NCI-H748 (cell line): ENCODE measurements around the gene CYP4F2.
"Not testable (repeated sequence)": the region's sequence is repeated elsewhere in the genome, so short reads cannot be mapped to it uniquely, and the experiment has no call there.

ENCODE experiments used
- DNase-seq: peaks from one replicate; lab custom pipeline; 2025; ENCODE audit not compliant: unreplicated experiment; lab: John Stamatoyannopoulos, UW

CYP4F2 gene

DNA sequence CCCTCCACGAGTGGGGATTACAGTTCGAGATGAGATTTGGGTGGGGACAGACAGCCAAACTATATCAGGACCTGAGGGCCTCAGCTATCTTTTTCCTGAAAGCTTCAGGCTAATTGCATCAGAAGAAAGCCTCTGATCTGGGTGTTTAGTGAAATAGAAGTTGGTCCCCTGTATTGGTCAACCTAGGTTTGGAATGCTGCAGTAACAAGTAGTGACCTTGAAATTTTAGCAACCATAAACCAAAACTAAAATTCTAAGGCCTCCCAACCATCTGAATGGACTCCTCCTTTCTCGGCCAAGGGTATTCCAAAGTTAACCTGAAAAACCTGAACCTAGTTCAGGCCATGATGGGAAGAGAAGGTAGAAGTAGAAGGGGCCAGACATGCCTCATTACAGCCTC is 47.5 kb downstream of the CYP4F2 start:
- no peak for DNase-seq

DNA sequence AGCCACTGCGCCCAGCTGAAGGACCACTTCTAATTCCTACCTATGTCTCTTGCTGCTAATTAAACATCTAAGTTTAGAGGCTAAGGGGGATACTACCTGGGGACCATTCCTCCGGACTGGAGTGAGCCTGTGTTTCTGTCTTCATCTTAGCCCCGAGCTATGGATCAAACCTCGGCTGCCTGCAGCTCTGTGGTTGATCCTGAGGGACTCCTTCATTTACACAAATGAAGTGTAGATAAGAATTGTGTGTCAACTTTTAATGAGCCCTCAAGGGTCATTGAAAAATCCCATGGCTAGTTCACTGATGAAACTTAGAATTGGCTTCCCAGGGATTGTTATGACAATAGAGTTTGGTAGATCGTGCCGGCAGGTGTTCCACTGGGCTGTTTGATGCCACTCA is 51.0 kb downstream of the CYP4F2 start:
- DNase-seq, result no peak

DNA sequence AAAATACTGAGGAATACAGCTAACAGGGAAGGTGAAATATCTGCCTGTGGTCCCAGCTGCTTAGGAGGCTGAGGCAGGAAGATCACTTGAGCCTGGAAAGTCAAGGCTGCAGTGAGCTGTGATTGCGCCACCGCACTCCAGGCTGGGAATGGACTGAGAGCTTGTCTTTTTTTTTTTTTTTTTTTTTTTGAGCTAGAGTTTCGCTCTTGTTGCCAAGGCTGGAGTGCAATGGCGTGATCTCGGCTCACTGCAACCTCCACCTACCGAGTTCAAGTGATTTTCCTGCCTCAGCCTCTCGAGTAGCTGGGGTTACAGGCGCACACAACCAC is 54.0 kb downstream of the CYP4F2 start:
- DNase-seq, result not testable (repeated sequence)

DNA sequence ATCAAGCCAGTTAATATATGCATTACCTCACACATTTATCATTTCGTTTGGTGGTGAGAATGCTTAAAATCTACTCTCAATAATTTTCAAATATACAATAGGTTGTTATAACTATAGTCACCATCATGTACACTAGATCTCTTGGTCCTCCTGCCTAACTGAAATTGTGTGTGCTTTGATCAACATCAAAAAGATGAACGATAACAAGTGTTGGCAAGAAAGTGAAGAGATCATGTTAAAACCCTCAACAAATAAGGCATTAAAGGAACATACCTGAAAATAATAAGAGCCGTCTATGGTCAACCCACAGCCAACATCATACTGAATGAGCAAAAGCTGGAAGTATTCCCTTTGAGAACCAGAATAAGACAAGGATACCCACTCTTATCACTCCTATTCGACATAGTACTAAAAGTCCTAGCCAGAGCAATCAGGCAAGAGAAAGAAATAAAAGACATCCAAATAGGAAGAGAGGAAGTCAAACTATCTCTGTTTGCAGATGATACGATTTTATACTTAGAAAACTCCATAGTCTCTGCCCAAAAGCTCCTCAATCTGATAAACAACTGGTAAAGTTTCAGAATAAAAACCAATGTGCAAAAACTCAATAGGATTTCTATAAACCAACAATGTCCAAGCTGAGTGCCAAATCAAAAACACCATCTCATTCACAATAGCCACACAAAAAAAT is 54.5 kb downstream of the CYP4F2 start:
- DNase-seq, result no peak

DNA sequence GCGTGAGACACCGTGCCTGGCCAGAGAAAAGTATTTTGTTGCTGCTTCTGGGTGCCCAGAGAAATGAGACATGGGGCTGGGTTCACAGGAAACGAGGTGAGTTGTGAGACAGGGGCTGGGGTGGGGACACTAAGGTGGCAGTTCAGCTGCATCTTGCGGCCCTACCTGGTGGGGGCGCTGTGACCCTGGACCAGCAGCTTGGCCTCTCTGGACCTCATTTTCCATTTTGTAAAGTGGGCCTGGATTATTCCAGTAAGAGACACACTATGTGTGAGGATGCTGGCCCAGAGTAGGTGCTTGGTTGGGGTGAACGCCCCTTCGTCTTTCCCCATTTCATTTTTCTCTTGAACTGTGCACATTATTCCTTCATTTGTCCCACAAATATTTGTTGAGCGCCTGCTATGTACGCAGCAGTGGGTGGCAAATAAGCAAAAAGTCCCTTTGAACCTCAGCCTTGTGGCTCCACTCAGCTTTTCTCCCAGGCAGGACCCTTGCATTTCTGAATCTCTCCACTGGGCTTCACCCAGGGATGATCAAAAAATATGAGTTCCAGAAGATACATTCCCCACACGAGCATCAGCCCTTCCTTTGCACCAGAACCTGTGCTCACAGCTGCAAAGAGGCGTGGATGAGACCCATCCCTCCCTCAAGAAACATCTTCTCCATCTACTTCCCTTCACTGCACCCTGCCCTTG is 55.9 kb downstream of the CYP4F2 start:
- no peak for DNase-seq

DNA sequence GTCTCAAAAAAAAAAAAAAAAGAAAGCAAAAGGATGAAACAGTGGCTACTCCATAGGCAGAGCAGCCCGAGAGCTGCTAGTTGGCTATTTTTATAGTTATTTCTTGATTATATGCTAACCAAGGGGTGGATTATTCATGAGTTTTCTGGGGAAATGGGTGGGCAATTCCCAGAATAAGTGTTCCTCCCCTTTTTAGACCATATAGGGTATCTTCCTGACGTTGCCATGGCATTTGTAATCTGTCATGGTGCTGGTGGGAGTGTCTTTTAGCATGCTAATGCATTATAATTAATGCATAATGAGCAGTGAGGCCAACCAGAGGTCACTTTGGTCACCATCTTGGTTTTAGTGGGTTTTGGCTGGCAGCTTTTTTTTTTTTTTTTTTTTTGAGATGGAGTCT is 57.0 kb downstream of the CYP4F2 start:
- DNase-seq, result no peak

DNA sequence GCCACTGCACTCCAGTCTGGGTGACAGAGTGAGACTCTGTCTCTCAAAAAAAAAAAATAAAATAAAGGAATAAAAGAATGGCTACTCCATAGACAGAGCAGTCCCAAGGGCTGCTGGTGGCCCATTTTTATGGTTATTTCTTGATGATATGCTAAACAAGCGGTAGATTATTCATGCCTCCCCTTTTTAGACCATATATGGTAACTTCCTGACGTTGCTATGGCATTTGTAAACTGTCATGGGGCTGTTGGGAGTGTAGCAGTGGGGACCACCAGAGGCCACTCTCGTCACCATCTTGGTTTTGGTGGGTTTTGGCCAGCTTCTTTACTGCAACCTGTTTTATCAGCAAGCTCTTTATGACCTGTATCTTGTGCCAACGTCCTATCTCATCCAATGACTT is 58.0 kb downstream of the CYP4F2 start:
- not testable (repeated sequence) for DNase-seq

DNA sequence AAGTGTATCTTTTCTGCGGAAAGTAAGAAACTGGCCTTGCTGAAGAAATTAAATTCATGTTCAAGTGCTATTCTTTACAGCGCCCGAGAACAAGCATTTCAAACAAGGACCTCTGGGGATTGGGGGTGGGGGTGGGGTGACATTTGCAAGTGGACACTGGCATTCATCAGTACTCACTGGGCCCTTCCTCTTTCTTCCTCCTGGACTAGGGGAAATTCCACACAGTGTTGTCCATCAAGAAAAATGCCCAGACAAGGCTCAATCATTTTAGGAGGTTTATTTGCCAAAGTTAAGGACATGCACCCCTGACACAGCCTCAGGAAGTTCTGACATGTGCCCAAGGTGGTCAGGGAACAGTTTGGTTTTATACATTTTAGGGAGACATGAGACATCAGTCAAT is 59.5 kb downstream of the CYP4F2 start:
- no peak for DNase-seq

DNA sequence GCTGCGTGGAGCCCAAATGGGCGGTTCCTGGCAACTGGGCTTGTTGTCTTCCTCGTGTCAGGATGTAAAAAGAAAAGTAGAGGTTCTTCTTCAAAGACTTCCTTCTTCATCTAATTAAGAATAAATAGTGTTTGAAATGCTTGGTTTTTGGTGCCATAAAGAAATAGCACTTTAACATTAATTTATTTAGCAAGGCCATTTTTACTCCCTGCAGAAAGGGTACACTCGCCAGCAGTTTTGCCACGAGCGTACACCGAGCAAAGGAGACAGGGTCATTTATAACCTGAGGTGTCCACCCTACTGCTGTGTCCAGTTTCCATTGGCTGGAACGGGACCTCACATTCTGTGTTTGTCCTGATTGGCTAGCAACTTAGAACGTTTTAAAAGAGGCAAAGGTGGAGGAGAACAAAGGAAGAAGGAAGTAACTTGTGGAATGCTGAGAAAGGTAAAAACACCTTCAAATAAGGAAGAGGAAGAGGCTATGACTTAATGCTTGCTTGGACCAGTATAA is 60.6 kb downstream of the CYP4F2 start:
- peak; percentile 73 for DNase-seq

DNA sequence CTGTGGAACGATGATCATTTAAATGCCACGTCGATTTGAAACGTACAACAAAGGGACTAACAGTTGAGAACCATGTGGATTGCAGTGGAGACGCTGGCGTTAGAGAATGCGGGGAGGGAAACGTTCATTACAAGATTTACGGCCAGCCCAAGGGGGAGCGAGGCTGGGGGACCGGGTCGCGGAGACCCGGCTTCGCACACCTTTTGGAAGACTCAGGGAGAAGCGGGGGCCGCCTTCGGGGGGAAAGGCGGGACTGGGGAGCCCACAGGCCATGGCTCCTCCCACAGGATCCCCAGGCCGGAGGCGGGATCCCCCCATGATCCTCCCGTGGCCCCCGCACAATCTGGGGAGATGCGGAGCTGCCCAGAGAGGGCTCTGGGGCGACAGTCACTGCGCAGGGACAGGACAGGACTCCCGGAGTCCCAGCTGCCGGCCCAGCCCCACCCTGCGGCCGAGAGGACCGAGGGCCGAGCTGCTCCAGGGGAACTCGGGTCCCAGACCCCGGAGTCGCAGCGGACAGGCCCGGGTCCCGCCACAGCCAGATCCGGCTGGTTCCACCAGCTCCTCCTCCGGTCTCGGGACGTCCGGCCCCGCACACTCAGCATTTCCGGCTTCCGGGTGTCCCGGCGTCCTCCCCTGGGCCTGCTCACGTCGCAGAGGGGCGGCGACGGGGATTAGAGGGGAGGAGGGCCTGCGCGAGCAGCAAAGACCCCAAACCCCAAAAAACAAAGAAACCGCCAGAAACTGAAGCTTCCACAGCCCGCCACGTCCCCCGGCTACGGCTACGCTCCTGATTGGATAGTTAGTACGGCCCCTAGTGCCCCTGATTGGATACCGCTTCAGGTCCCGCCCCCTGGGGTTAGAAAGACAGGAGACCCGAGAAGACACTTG is 61.3 kb downstream of the CYP4F2 start:
- DNase-seq, result peak; percentile 92

DNA sequence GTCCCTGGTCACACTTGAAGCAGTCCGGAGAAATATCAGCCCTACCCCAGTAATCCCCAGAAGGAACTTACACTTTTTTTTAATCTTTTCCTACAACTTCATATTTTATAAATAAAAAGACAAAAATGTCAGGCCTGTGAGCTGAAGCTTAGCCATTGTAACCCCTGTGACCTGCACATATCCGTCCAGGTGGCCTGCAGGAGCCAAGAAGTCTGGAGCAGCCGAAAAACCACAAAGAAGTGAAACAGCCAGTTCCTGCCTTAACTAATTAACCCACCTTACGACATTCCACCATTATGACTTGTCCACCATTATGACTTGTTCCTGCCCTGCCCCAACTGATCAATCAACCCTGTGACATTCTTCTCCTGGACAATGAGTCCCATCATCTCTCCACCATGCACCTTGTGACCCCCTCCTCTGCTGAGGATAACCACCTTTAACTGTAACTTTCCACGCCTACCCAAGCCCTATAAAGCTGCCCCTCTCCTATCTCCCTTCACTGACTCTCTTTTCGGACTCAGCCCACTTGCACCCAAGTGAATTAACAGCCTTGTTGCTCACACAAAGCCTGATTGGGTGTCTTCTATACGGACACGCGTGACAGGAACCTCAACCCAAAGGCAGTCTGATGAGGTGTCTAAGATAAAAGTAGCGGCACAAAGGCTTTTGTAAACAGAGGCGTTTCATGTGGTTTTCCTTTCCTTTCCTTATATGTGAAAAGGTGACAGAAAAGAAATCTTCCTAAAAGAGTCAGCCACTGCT is 62.1 kb downstream of the CYP4F2 start:
- DNase-seq, result peak; percentile 23

DNA sequence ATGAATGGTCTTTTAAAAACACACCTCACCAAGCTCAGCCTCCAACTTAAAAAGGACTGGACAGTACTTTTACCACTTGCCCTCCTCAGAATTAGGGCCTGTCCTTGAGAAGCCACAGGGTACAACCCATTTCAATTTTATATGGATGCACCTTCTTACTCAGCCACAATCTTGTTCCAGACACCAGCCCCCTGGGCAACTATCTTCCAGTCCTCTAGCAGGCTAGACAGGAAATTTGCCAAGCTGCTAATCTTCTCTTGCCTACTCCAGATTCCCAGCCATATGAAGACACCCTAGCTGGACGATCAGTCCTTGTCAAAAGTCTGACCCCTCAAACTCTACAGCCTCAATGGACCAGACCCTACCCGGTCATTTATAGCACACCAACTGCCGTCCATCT is 63.6 kb downstream of the CYP4F2 start:
- DNase-seq, result not testable (repeated sequence)

DNA sequence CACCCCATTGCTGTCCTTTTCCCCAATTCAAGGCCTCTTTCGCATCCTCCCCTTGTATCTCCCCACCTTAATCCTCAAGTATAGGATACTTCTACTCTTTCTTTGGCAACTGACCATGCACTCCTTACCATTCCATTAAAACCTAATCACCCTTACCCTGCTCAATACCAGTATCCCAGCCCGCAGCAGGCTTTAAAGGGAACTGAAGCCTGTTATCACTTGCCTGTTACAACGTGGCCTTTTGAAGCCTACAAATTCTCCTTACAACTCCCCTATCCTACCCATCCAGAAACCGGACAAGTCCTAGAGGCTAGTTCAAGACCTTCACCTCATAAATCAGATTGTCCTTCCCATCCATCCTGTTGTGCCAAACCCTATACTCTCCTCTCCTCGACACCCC is 66.2 kb downstream of the CYP4F2 start:
- DNase-seq, result no peak

DNA sequence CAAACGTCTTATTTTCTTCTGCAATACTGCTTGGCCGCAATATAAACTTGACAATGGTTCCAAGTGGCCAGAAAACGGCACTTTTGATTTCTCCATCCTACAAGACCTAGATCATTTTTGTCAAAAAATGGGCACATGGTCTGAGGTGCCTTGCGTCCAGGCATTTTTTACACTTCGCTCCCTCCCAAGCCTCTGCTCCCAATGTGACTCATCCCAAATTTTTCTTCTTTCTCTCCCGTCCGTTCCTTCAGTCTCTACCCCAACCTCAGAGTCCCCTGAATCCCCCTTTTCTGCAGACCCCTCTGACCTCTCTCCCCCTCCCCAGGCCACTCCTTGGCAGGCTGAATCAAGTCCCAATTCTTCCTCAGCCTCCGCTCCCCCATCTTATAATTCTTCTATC is 68.1 kb downstream of the CYP4F2 start:
- no peak for DNase-seq

DNA sequence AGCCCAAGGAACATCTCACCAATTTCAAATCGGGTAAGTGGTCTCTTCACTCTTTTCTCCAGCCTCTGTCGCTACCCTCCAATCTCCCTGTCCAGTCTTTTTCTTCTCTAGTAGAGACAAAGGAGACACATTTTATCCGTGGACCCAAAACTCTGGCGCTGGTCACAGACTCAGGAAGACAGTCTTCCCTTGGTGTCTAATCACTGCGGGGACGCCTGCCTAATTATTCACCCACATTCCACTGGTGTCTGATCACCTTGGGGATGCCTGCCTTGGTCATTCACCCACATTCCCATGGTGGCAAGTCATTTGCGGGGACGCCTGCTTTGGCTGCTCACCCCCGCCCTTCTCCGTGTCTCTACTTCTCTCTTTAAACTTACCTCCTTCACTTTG is 68.6 kb downstream of the CYP4F2 start:
- no peak for DNase-seq

DNA sequence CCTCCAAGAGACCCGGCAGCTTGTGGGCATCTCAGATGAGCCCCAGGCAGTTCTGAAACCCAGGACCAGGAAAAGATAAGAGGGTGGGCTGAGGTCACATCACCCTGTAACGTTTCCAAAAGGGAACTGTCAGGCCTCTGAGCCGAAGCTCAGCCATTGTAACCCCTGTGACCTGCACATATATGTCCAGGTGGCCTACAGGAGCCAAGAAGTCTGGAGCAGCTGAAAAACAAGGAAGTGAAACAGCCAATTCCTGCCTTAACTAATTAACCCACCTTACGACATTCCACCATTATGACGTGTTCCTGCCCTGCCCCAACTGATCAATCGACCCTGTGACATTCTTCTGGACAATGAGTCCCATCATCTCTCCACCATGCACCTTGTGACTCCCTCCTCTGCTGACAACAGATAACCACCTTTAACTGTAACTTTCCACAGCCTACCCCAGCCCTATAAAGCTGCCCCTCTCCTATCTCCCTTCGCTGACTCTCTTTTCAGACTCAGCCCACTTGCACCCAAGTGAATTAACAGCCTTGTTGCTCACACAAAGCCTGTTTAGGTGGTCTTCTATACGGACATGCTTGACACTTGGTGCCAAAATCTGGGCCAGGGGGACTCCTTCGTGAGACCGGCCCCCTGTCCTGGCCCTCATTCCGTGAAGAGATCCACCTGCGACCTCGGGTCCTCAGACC is 69.1 kb downstream of the CYP4F2 start:
- DNase-seq, result not testable (repeated sequence)

DNA sequence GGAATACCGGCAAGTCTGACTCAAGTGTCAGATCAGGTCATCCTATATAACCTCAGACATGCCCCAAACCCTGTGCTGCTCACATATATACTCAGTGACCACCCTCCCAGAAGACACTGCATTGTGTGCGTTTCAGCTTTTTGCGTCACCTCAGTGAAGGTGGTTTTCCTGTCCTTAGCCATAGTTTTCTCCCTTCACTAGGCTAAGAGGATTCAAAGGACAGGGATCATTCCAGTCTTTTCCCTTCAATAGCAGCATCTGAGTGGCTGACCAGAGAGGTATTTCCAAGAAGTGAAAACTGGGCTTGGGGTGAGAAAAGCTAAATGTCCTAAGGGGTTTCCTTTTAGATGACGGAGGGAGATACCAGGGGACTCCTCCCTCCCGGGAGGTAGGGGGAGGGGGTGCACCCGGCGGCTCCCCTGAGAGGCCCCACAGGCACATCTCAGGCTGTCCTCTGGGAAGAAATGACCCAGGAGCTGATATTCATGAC is 69.7 kb downstream of the CYP4F2 start:
- DNase-seq, result no peak
